ENCODE results near the gene MEAF6.

The MEAF6 gene

GRCh38 chr1:37482796-37483744, 31.5 kb downstream of the MEAF6 start:
- no peak for DNase-seq

GRCh38 chr1:37482004-37482785, 32.4 kb downstream of the MEAF6 start:
- no peak for DNase-seq

- no peak for DNase-seq
Observed at GRCh38 chr1:37481289-37482003, 33.1 kb downstream of the MEAF6 start.

GRCh38 chr1:37480581-37481288, 33.8 kb downstream of the MEAF6 start:
- DNase-seq = no peak

GRCh38 chr1:37480125-37480466, 34.5 kb downstream of the MEAF6 start:
- DNase-seq = no peak

- peak in 1 of 2 experiments; percentile 62 for DNase-seq
Observed at GRCh38 chr1:37479255-37480124, 35.1 kb downstream of the MEAF6 start.

GRCh38 chr1:37478890-37479254, 35.7 kb downstream of the MEAF6 start:
- no peak for DNase-seq

GRCh38 chr1:37478451-37478881, 36.1 kb downstream of the MEAF6 start:
- no peak for DNase-seq

- peak; percentile 17 to 66 for DNase-seq
Observed at GRCh38 chr1:37477946-37478345, 36.6 kb downstream of the MEAF6 start.

- peak; percentile 91 to 99 for DNase-seq
Observed at GRCh38 chr1:37477198-37477931, 37.2 kb downstream of the MEAF6 start.

- DNase-seq = peak in 1 of 2 experiments; percentile 67
Observed at GRCh38 chr1:37476460-37477197, 37.9 kb downstream of the MEAF6 start.

GRCh38 chr1:37476087-37476452, 38.5 kb downstream of the MEAF6 start:
- DNase-seq = no peak

- no peak for DNase-seq
Observed at GRCh38 chr1:37475380-37476086, 39.0 kb downstream of the MEAF6 start.

- peak in 1 of 2 experiments; percentile 67 for DNase-seq
Observed at GRCh38 chr1:37474697-37475379, 39.7 kb downstream of the MEAF6 start.

GRCh38 chr1:37474046-37474696, 40.4 kb downstream of the MEAF6 start, which contains the start of gene ZC3H12A:
ZC3H12A (plus strand) TSS chr1:37474580; CDS start chr1:37475497, 917 bp downstream.
- peak; percentile 83 to 98 for DNase-seq

- peak in 1 of 2 experiments; percentile 60 for DNase-seq
Observed at GRCh38 chr1:37473431-37474045, 41.0 kb downstream of the MEAF6 start.

- DNase-seq = no peak
Observed at GRCh38 chr1:37472994-37473393, 41.6 kb downstream of the MEAF6 start.

GRCh38 chr1:37472281-37472680, 42.3 kb downstream of the MEAF6 start:
- DNase-seq = no peak

All from NCI-H526 (cell line).